ENCODE measurements around the gene ERICH6B.

- TF ChIP-seq TOX (CRISPR knock-in tag; IDR thresholded peaks at IDR 0.05; ENCODE audit: borderline replicate concordance), result no peak
- no peak for TF ChIP-seq ARNTL (CRISPR knock-in tag; IDR thresholded peaks at IDR 0.05; ENCODE audit: borderline replicate concordance, low read depth)
- TF ChIP-seq GLIS3 (CRISPR knock-in tag; IDR thresholded peaks at IDR 0.05), result no peak
- TF ChIP-seq TCF4 (CRISPR knock-in tag; IDR thresholded peaks at IDR 0.05; ENCODE audit: borderline replicate concordance), result no peak
- TF ChIP-seq CSDC2 (CRISPR knock-in tag; IDR thresholded peaks at IDR 0.05), result no peak
- TF ChIP-seq, protein P1, sequence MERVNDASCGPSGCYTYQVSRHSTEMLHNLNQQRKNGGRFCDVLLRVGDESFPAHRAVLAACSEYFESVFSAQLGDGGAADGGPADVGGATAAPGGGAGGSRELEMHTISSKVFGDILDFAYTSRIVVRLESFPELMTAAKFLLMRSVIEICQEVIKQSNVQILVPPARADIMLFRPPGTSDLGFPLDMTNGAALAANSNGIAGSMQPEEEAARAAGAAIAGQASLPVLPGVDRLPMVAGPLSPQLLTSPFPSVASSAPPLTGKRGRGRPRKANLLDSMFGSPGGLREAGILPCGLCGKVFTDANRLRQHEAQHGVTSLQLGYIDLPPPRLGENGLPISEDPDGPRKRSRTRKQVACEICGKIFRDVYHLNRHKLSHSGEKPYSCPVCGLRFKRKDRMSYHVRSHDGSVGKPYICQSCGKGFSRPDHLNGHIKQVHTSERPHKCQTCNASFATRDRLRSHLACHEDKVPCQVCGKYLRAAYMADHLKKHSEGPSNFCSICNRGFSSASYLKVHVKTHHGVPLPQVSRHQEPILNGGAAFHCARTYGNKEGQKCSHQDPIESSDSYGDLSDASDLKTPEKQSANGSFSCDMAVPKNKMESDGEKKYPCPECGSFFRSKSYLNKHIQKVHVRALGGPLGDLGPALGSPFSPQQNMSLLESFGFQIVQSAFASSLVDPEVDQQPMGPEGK (CRISPR knock-in tag; IDR thresholded peaks at IDR 0.05; ENCODE audit: borderline replicate concordance), result no peak
- no peak for TF ChIP-seq ESRRG (CRISPR knock-in tag; IDR thresholded peaks at IDR 0.05)
- TF ChIP-seq OSR1 (CRISPR knock-in tag; IDR thresholded peaks at IDR 0.05), result no peak
- no peak for TF ChIP-seq ZFP3 (CRISPR knock-in tag; IDR thresholded peaks at IDR 0.05)
- no peak for TF ChIP-seq CSRNP3 (CRISPR knock-in tag; IDR thresholded peaks at IDR 0.05)
- TF ChIP-seq POU6F1 (CRISPR knock-in tag; IDR thresholded peaks at IDR 0.05; ENCODE audit: borderline replicate concordance, low read depth), result no peak
- no peak for TF ChIP-seq ZNF8 (CRISPR knock-in tag; IDR thresholded peaks at IDR 0.05)
- TF ChIP-seq ZFP30 (CRISPR knock-in tag; IDR thresholded peaks at IDR 0.05), result no peak
- no peak for TF ChIP-seq RARB (CRISPR knock-in tag; IDR thresholded peaks at IDR 0.05)
Measured at GRCh38 chr13:45658586-45659235, 43.2 kb upstream of the ERICH6B start.

All from SK-N-SH treated with all-trans-retinoic acid at 6 μM for 48 hours (cell line).